ENCODE measurements around the gene HDAC11. TPM values are rescaled to one million over a fixed set of nuclear protein-coding genes. Genes with fewer than 3 reads are reported as not detected.

The HDAC11 gene
- polyA plus RNA-seq, 2 of the 4 experiments (the other 2 are of a cell fraction) = 5.6 to 8.4 TPM

DNA sequence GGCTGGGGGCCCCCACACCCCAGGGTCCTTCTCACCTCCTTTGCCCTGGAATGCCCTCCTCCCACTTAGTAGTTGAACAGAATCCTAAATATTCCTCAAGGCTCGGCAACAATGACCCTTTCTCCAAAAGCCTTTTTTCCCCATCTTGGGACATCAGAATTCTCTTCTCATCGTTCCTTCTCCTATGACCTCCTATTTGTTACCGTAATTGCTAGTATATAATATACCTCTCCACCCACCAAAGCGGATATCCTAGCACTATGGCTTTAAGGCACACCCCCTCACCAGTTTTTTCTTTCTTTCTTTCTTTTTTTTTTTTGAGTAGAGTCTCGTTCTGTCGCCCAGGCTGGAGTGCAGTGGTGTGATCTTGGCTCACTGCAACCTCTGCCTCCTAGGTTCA is 16.8 kb downstream of the HDAC11 start:
- DNase-seq (ENCODE audit: low read depth in 1 of 2, low spot score in 1 of 2) (no peak), FAIRE-seq (no peak), ATAC-seq (no peak)
- no peak for TF ChIP-seq NPAS2 (CRISPR knock-in tag; IDR thresholded peaks at IDR 0.05; ENCODE audit: borderline replicate concordance)
- no peak for TF ChIP-seq POLR2AphosphoS2 (conservative IDR thresholded peaks at IDR 0.05; ENCODE audit: low read length)
- no peak for TF ChIP-seq EP300 (IDR thresholded peaks at IDR 0.05)
- TF ChIP-seq RCOR1 (IDR thresholded peaks at IDR 0.05; ENCODE audit: low read depth, low read length) = no peak
- TF ChIP-seq, protein P1, sequence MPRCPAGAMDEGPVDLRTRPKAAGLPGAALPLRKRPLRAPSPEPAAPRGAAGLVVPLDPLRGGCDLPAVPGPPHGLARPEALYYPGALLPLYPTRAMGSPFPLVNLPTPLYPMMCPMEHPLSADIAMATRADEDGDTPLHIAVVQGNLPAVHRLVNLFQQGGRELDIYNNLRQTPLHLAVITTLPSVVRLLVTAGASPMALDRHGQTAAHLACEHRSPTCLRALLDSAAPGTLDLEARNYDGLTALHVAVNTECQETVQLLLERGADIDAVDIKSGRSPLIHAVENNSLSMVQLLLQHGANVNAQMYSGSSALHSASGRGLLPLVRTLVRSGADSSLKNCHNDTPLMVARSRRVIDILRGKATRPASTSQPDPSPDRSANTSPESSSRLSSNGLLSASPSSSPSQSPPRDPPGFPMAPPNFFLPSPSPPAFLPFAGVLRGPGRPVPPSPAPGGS (IDR thresholded peaks at IDR 0.05) = no peak
- no peak for TF ChIP-seq FOSB (CRISPR knock-in tag; IDR thresholded peaks at IDR 0.05)
- no peak for TF ChIP-seq E2F6 (IDR thresholded peaks at IDR 0.05; ENCODE audit: borderline replicate concordance, low read depth)
- TF ChIP-seq ATOH8 (CRISPR knock-in tag; IDR thresholded peaks at IDR 0.05; ENCODE audit: low read depth) = no peak
- no peak for TF ChIP-seq ZC3H11A (IDR thresholded peaks at IDR 0.05)
- no peak for TF ChIP-seq ZNF302 (CRISPR knock-in tag; IDR thresholded peaks at IDR 0.05)
- no peak for TF ChIP-seq KDM1A (IDR thresholded peaks at IDR 0.05; ENCODE audit: low read depth)
- TF ChIP-seq POLR2A (IDR thresholded peaks at IDR 0.05; ENCODE audit: low read length) = no peak
- TF ChIP-seq RNF2 (IDR thresholded peaks at IDR 0.05; ENCODE audit: borderline replicate concordance, low read depth) = no peak
- TF ChIP-seq BHLHE40 (IDR thresholded peaks at IDR 0.05; ENCODE audit: low read depth, low read length) = no peak
- TF ChIP-seq SREBF2 (IDR thresholded peaks at IDR 0.05) = no peak
- no peak for TF ChIP-seq CEBPB (IDR thresholded peaks at IDR 0.05)
- TF ChIP-seq MAX (IDR thresholded peaks at IDR 0.05) = no peak
- no peak for TF ChIP-seq FOXS1 (CRISPR knock-in tag; IDR thresholded peaks at IDR 0.05)
- TF ChIP-seq MAFK (IDR thresholded peaks at IDR 0.05; ENCODE audit: partially characterized antibody) = no peak
- no peaks in the 10 kb centered on the region for H3K9me3 ChIP-seq
- POLR2A ChIA-PET = interaction anchor here (1.4 kb wide), 1 partner anchor 151 kb away, joined by 16 read pairs; no protein-coding TSS in a partner anchor
- no peak overlapping the region for H3K4me3 ChIP-seq
- CTCF ChIA-PET = interaction anchor here (0.6 to 11.8 kb wide), 49 partner anchors 14 to 408 kb away, joined by 3 to 1096 read pairs (median 6); partner anchors contain the start of genes HDAC11 and WNT7A
- peak overlapping the region in 1 of 2 experiments; percentile 41; a peak in 2 of 6 replicates for H3K27ac ChIP-seq
- H3K4me1 ChIP-seq = no peaks in the 10 kb centered on the region
- no peak overlapping the region for H3K4me2 ChIP-seq
- 66% methylated on average over 6 of the region's 6 CpGs for WGBS (ENCODE audit: missing lambda C conversion rate)

DNA sequence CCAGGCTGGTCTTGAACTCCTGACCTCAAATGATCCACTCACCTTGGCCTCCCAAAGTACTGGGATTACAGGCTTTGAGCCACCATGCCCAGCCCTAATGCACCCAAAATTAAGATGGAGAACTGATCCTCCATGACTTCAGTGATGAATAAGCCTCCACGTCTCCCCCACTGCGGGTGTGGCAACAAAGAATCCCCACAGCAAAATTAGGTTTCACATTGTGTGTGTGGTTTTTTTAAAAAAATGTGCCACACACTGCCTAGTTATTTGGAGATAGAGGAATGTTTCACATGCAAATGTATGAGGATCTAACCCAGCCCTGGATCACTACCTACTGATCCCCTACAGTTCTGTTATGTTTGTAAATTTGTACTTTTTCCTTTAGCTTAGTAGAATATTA is 17.3 kb downstream of the HDAC11 start:
- Histone ChIP-seq H3K4me1 (no peaks in the 10 kb centered on the region), H3K4me2 (no peak overlapping the region), H3K27ac (no peak overlapping the region), H3K4me3 (no peak overlapping the region), H3K9me3 (no peaks in the 10 kb centered on the region)
- TF ChIP-seq KDM5A (IDR thresholded peaks at IDR 0.05) = no peak
- TF ChIP-seq, protein P2, sequence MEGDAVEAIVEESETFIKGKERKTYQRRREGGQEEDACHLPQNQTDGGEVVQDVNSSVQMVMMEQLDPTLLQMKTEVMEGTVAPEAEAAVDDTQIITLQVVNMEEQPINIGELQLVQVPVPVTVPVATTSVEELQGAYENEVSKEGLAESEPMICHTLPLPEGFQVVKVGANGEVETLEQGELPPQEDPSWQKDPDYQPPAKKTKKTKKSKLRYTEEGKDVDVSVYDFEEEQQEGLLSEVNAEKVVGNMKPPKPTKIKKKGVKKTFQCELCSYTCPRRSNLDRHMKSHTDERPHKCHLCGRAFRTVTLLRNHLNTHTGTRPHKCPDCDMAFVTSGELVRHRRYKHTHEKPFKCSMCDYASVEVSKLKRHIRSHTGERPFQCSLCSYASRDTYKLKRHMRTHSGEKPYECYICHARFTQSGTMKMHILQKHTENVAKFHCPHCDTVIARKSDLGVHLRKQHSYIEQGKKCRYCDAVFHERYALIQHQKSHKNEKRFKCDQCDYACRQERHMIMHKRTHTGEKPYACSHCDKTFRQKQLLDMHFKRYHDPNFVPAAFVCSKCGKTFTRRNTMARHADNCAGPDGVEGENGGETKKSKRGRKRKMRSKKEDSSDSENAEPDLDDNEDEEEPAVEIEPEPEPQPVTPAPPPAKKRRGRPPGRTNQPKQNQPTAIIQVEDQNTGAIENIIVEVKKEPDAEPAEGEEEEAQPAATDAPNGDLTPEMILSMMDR (IDR thresholded peaks at IDR 0.05) = no peak
- TF ChIP-seq CBX8 (IDR thresholded peaks at IDR 0.05) = no peak
- WGBS (ENCODE audit: missing lambda C conversion rate) = 95% methylated on average over 2 of the region's 2 CpGs
- ATAC-seq (no peak), FAIRE-seq (no peak), DNase-seq (ENCODE audit: low read depth in 1 of 2, low spot score in 1 of 2) (no peak)
- POLR2A ChIA-PET = no interaction called here
- CTCF ChIA-PET = interaction anchor here (1.1 to 11.8 kb wide), 6 partner anchors 20 to 146 kb away, joined by 3 to 1096 read pairs (median 8); no protein-coding TSS in a partner anchor

Data from A549 (cell line).